Fibroblast of gingiva (primary cell): ENCODE data around the gene RAP1GDS1.

Experiments
- DNase-seq: peaks from one replicate; pipeline ENCODE4 v3.0.0-alpha.2; 2011; ENCODE audit warnings: low read depth

RAP1GDS1 gene

GRCh38 chr4:98260579-98261404, at the start of gene RAP1GDS1:
Gene RAP1GDS1, plus strand, starts transcription at chr4:98261384. Its CDS starts 182 bp downstream, at chr4:98261566.
- DNase-seq, result peak; percentile 97

- no peak for DNase-seq
Observed at GRCh38 chr4:98222306-98222705, 38.9 kb upstream of the RAP1GDS1 start.

- no peak for DNase-seq
Observed at GRCh38 chr4:98226396-98226795, 34.8 kb upstream of the RAP1GDS1 start.

- DNase-seq, result no peak
Observed at GRCh38 chr4:98230961-98231360, 30.2 kb upstream of the RAP1GDS1 start.

GRCh38 chr4:98232202-98232601, 29.0 kb upstream of the RAP1GDS1 start:
- no peak for DNase-seq

GRCh38 chr4:98237204-98237603, 24.0 kb upstream of the RAP1GDS1 start:
- DNase-seq, result no peak

- DNase-seq, result no peak
Observed at GRCh38 chr4:98242063-98242462, 19.1 kb upstream of the RAP1GDS1 start.

- no peak for DNase-seq
Observed at GRCh38 chr4:98242538-98242937, 18.6 kb upstream of the RAP1GDS1 start.

GRCh38 chr4:98245226-98245625, 16.0 kb upstream of the RAP1GDS1 start:
- no peak for DNase-seq

GRCh38 chr4:98248934-98249333, 12.2 kb upstream of the RAP1GDS1 start:
- DNase-seq, result no peak

- no peak for DNase-seq
Observed at GRCh38 chr4:98249831-98250230, 11.4 kb upstream of the RAP1GDS1 start.

- DNase-seq, result no peak
Observed at GRCh38 chr4:98253499-98253898, 7.7 kb upstream of the RAP1GDS1 start.

GRCh38 chr4:98260047-98260578, 1.1 kb upstream of the RAP1GDS1 start:
- DNase-seq, result peak; percentile 1

- DNase-seq, result peak; percentile 50
Observed at GRCh38 chr4:98261405-98262291, 464 bp downstream of the RAP1GDS1 start.

- DNase-seq, result no peak
Observed at GRCh38 chr4:98262431-98262830, 1.2 kb downstream of the RAP1GDS1 start.

GRCh38 chr4:98267498-98267897, 6.3 kb downstream of the RAP1GDS1 start:
- DNase-seq, result no peak

- DNase-seq, result no peak
Observed at GRCh38 chr4:98275145-98275544, 14.0 kb downstream of the RAP1GDS1 start.

- no peak for DNase-seq
Observed at GRCh38 chr4:98283219-98284189, 22.3 kb downstream of the RAP1GDS1 start.

- no peak for DNase-seq
Observed at GRCh38 chr4:98284640-98285046, 23.5 kb downstream of the RAP1GDS1 start.

GRCh38 chr4:98285676-98286075, 24.5 kb downstream of the RAP1GDS1 start:
- no peak for DNase-seq

GRCh38 chr4:98287328-98287727, 26.1 kb downstream of the RAP1GDS1 start:
- DNase-seq, result no peak
